Measurements from ENCODE around the gene ZBTB5.
"Not testable (repeated sequence)": the region's sequence is repeated elsewhere in the genome, so short reads cannot be mapped to it uniquely, and the experiment has no call there.

ZBTB5 gene

GRCh38 chr9:37465249-37466036 lies at the start of gene ZBTB5:
TSS of gene ZBTB5 (minus strand) at chr9:37465450. CDS start at chr9:37442551, 22,899 bp downstream.
- peak; percentile 100 for DNase-seq (ENCODE audit: low spot score)

- DNase-seq (ENCODE audit: low spot score) = no peak
Observed at GRCh38 chr9:37514999-37515398, 49.7 kb upstream of the ZBTB5 start.

GRCh38 chr9:37514415-37514814 lies 49.2 kb upstream of the ZBTB5 start:
- not testable (repeated sequence) for DNase-seq (ENCODE audit: low spot score)

GRCh38 chr9:37512437-37512836 lies 47.2 kb upstream of the ZBTB5 start:
- DNase-seq (ENCODE audit: low spot score) = no peak

GRCh38 chr9:37511016-37512010 lies 46.1 kb upstream of the ZBTB5 start:
- DNase-seq (ENCODE audit: low spot score) = no peak

GRCh38 chr9:37510053-37510452 lies 44.8 kb upstream of the ZBTB5 start:
- not testable (repeated sequence) for DNase-seq (ENCODE audit: low spot score)

GRCh38 chr9:37509536-37509935 lies 44.3 kb upstream of the ZBTB5 start:
- DNase-seq (ENCODE audit: low spot score) = no peak

GRCh38 chr9:37508834-37509206 lies 43.6 kb upstream of the ZBTB5 start:
- DNase-seq (ENCODE audit: low spot score) = no peak

- DNase-seq (ENCODE audit: low spot score) = no peak
Observed at GRCh38 chr9:37508135-37508833, 43.0 kb upstream of the ZBTB5 start.

- no peak for DNase-seq (ENCODE audit: low spot score)
Observed at GRCh38 chr9:37507566-37508134, 42.4 kb upstream of the ZBTB5 start.

- DNase-seq (ENCODE audit: low spot score) = no peak
Observed at GRCh38 chr9:37504605-37505004, 39.4 kb upstream of the ZBTB5 start.

GRCh38 chr9:37503736-37504135 lies 38.5 kb upstream of the ZBTB5 start:
- DNase-seq (ENCODE audit: low spot score) = no peak

- no peak for DNase-seq (ENCODE audit: low spot score)
Observed at GRCh38 chr9:37501957-37502596, 36.8 kb upstream of the ZBTB5 start.

GRCh38 chr9:37499297-37499696 lies 34.0 kb upstream of the ZBTB5 start:
- no peak for DNase-seq (ENCODE audit: low spot score)

- no peak for DNase-seq (ENCODE audit: low spot score)
Observed at GRCh38 chr9:37498457-37498856, 33.2 kb upstream of the ZBTB5 start.

- no peak for DNase-seq (ENCODE audit: low spot score)
Observed at GRCh38 chr9:37497320-37497719, 32.1 kb upstream of the ZBTB5 start.

GRCh38 chr9:37496020-37496419 lies 30.8 kb upstream of the ZBTB5 start:
- no peak for DNase-seq (ENCODE audit: low spot score)

- no peak for DNase-seq (ENCODE audit: low spot score)
Observed at GRCh38 chr9:37495571-37495970, 30.3 kb upstream of the ZBTB5 start.

- DNase-seq (ENCODE audit: low spot score) = no peak
Observed at GRCh38 chr9:37491939-37492338, 26.7 kb upstream of the ZBTB5 start.

- no peak for DNase-seq (ENCODE audit: low spot score)
Observed at GRCh38 chr9:37486616-37487548, 21.6 kb upstream of the ZBTB5 start.
